Stimulated activated CD4-positive, alpha-beta T cell treated with anti-CD3 and anti-CD28 coated beads, Interleukin-1b, Interleukin-23, amount 100 ng/mL, for 48 hours (primary cell): ENCODE data around the gene ATL1.
"Not testable (repeated sequence)": the region's sequence is repeated elsewhere in the genome, so short reads cannot be mapped to it uniquely, and the experiment has no call there.

Source experiments
- DNase-seq: peaks from one replicate; pipeline ENCODE4 v3.0.0-alpha.2; 2020

ATL1 gene

DNA sequence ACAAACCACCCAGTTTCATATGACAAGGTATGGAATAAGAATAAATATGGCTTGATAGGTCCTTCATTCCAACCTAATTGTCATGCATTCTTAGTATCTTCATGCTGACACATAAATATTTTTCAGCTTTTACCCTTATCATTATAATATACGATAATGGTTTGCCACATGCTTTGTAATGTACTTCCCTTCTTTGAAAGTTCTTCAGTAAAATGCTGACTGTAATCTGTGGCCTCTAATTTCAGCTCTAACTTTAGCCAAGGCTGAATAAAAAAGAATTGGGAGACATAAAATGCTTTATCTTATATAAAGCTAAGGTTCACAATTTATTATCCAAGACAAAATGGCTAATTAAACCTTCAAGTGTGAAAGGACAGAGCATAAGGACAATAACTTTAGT, 24.9 kb upstream of the ATL1 start:
- DNase-seq = no peak

DNA sequence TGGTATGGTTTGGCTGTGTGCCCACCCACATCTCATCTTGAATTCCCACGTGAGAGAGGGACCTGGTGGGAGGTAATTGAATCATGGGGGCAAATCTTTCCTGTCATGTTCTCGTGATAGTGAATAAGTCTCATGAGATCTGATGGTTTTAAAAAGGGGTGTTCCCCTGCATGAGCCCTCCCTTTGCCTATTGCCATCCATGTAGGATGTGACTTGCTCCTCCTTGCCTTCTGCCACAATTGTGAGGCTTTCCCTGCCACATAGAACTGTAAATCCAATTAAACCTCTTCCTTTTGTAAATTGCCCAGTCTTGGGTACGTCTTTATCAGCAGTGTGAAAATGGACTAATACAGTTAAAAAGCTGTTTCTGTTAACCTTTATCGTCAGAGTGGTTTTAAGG, 21.9 kb upstream of the ATL1 start:
- DNase-seq = not testable (repeated sequence)

DNA sequence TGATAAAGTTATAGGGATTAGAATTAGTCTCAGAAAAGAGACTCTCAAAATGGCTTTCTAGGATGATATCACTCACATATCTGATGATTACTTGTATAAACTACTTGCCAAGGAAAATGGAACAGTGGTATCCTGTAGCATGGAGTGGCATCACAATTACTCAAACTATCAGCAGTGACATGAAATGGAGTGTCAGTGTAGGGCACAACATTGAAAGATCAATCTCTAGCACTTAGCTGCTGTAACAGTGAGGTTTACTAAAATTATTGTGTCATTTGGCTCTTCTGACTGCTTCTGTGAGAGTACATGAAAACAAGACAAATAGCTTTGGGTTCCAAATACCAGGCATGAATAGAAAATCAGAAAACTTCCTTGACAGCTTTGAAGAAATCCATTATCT, 20.9 kb upstream of the ATL1 start:
- DNase-seq = no peak

GRCh38 chr14:50541159-50541567, 18.8 kb upstream of the ATL1 start:
- no peak for DNase-seq

- peak; percentile 16 for DNase-seq
These were observed 17.0 kb upstream of the ATL1 start for GRCh38 chr14:50542941-50543418.

- DNase-seq = no peak
These were observed 15.0 kb upstream of the ATL1 start for GRCh38 chr14:50544911-50545310.

DNA sequence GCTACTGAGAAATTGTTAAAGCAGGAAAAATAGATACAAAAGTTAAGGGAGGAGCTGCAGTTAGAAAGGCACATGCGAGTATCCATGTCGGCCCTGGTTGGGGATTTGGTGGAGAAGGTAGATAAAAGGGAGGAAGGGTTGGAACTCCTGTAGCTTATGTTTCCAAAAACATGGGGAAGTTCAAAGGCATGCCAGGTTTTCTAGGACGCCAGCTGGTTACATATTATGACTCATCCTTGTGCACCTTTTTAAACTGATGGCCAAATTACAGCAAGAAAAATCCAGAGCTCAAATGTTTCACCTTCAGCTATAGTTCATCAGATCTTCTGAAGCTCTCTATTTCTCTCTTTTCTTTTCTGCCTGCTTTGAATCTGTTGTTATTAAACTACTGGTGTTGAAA, 14.3 kb upstream of the ATL1 start:
- DNase-seq = no peak

- DNase-seq = no peak
These were observed 9.7 kb upstream of the ATL1 start for GRCh38 chr14:50550294-50550693.

GRCh38 chr14:50551877-50552276, 8.1 kb upstream of the ATL1 start:
- DNase-seq = no peak

DNA sequence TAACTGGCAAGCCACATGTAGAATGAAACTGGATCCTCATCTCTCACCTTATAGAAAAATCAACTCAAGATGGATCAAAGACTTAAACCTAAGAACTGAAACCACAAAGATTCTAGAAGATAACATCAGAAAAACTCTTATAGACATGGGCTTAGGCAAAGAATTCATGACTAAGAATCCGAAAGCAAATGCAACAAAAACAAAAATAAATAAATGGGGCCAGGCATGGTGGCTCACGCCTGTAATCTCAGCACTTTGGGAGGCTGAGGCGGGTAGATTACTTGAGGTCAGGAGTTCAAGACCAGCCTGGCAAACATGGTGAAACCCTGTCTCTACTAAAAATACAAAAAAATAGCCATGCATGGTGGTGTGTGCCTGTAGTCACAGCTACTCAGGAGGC, 7.1 kb upstream of the ATL1 start:
- not testable (repeated sequence) for DNase-seq

GRCh38 chr14:50560931-50561285, 963 bp downstream of the ATL1 start:
- DNase-seq = peak; percentile 54

- no peak for DNase-seq
These were observed 2.9 kb downstream of the ATL1 start for GRCh38 chr14:50562841-50563240.

- DNase-seq = no peak
These were observed 9.8 kb downstream of the ATL1 start for GRCh38 chr14:50569714-50570274.

GRCh38 chr14:50573862-50574261, 13.9 kb downstream of the ATL1 start:
- no peak for DNase-seq

- DNase-seq = no peak
These were observed 15.8 kb downstream of the ATL1 start for GRCh38 chr14:50575769-50576168.

GRCh38 chr14:50577982-50578381, 18.0 kb downstream of the ATL1 start:
- DNase-seq = no peak

GRCh38 chr14:50578433-50578832, 18.5 kb downstream of the ATL1 start:
- no peak for DNase-seq

- no peak for DNase-seq
These were observed 30.5 kb downstream of the ATL1 start for GRCh38 chr14:50590464-50590863.

DNA sequence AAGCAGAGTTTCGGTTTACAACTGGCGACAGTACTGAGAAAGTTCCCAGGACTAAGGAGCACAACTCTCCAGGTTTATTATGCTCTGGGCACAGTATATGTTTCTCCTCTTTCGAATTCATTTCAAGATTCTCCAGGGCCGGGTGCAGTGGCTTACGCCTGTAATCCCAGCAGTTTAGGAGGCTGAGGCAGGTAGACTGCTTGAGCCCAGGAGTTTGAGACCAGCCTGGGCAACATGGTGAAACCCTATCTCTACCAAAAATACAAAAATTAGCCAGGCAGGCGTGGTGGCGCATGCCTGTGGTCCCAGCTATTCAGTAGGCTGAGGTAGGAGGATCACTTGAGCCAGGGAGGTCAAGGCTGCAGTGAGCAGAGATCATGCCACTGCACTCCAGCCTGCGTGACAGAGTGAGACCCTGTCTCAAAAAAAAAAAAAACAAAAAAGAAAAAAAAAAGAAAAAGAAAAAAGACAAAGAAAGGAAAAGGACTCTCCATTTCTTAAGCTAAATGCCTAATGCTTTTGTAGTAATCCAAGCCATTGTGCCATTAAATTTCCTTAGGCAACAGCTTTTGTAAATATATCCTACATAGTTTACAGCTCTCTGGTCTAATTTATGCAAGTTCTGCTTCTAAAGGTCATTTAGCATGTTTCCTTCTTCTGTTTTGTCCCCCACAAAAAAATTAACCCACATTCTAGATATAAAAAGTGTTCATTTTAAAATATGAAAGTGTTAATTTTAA, 34.8 kb downstream of the ATL1 start:
- DNase-seq = no peak

GRCh38 chr14:50598765-50599164, 38.8 kb downstream of the ATL1 start:
- no peak for DNase-seq

DNA sequence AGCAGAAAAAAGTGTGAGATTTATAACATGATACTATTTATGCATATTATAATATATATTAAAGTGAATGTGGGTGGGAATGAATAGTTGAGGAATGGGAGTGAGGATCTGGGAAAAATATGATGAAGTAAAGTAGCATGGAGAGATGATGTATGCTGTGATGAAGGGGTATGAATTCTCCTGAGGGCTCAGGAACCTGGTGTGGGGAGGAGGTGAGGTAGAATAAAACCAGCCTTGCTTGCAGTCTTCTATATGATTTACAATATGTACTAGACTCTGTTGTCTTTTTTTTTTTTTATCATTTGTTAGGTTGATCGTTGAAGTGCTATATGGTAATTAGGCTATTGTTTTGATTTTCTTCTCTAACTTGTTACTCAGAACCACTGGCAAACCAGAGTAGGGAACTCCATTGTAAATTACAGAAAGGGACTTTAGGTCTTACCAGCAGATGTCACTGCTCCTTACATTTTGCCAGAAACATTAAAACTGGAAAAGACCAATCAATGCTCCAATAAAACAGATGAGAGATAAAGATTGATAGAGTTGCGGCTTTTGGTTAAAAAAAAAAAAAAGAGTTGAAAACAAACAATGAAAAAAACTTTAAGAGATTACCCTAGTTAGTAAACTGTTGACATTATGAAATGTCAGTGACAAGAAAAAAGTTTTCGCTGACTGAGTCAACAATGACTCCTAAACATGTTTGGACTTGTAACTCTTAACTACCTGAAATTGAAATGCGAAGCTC, 39.9 kb downstream of the ATL1 start:
- no peak for DNase-seq

DNA sequence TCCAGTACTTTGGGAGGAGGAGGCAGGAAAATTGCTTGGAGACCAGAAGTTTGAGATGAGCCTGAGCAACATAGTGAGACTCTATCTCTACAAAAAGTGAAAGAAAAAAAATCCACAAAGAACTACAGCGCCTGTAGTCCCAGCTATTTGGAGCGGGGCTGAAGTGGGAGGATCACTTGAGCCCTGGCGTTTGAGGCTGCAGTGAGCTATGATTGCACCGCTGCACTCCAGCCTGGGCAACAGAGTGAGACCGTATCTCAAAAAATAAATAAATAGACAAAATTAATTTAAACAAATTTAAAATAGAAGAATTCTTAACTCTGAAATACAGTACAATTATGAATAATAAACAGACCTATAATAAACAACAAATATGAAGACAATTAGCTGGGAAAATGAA, 40.9 kb downstream of the ATL1 start:
- DNase-seq = no peak

- no peak for DNase-seq
These were observed 41.4 kb downstream of the ATL1 start for GRCh38 chr14:50601394-50601793.

DNA sequence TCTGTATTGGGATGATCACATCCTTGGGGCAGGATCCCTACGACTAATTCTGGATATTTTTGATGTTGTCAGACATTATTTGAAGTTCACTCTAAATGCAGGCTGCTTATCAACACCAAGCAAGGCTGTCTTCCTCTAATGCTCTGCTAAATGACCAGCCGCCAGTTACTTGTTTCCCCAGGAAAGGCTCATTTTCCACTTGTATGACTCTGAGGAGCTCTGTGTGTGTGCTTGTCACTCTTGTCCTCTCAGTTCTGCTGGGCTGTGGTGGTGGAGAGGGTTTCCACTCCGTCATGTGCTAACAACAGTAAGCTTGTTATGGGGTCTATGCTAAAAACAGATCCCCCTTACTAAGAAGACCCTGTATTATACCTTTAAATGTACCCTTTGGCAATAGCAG, 42.1 kb downstream of the ATL1 start:
- no peak for DNase-seq
